K562 (cell line): Measurements from ENCODE around the gene ECI2. TPM values are rescaled to one million over a fixed set of nuclear protein-coding genes. Genes with fewer than 3 reads are reported as not detected.
A peak's percentile ranks its signal among the peaks of the same experiment; 100 is the strongest.

ENCODE experiments used
- CBX8 ChIP-seq: fragments of 200-600 bp; sonication (generic); IDR thresholded peaks from 2 replicates; pipeline ENCODE4 v1.6.1; 2012; ENCODE audit warnings: borderline replicate concordance, mixed run types, low read depth, mild to moderate bottlenecking, moderate library complexity, mixed read lengths, low read length, control low read depth, inconsistent platforms; ENCODE audit not compliant: poor library complexity, severe bottlenecking; ENCODE audit errors: extremely low read depth
- CHAMP1 ChIP-seq: fragments of 450-650 bp; IDR thresholded peaks from 2 replicates; pipeline ENCODE4 v1.6.1; 2016; ENCODE audit warnings: mild to moderate bottlenecking
- ESRRB ChIP-seq: fragments of 250-450 bp; sonication (Bioruptor Pico); IDR thresholded peaks from 2 replicates; pipeline ENCODE4 v1.5.0; 2020; ENCODE audit warnings: mild to moderate bottlenecking, moderate library complexity, borderline replicate concordance
- ETS2 ChIP-seq: IDR thresholded peaks from 2 replicates; pipeline ENCODE4 v1.6.1; 2016; ENCODE audit warnings: borderline replicate concordance, missing genetic modification characterization, mild to moderate bottlenecking, moderate library complexity, missing compliant biosample characterization; ENCODE audit not compliant: poor library complexity, severe bottlenecking
- ETV5 ChIP-seq: sonication (generic); formaldehyde crosslinking; IDR thresholded peaks from 2 replicates; pipeline ENCODE4 v1.4.0; 2020; ENCODE audit warnings: low read depth, mild to moderate bottlenecking, missing genetic modification reagents
- HMG20A ChIP-seq: fragments of 450-650 bp; formaldehyde crosslinking; conservative IDR thresholded peaks from 2 replicates; pipeline ENCODE4 v1.4.0; 2020; ENCODE audit warnings: mild to moderate bottlenecking, mixed read lengths
- HOXB6 ChIP-seq: fragments of 250-450 bp; sonication (Bioruptor Pico); IDR thresholded peaks from 2 replicates; pipeline ENCODE4 v1.5.1; 2022; ENCODE audit warnings: mild to moderate bottlenecking, borderline replicate concordance
- IRF2 ChIP-seq: sonication (generic); formaldehyde crosslinking; IDR thresholded peaks from 2 replicates; pipeline ENCODE4 v1.8.1; 2022; ENCODE audit warnings: mild to moderate bottlenecking, missing genetic modification reagents
- JUND ChIP-seq, 2 experiments: IDR thresholded peaks; 2 replicates in 1 of 2; 3 replicates in 1 of 2; pipeline ENCODE4 v1.6.1; 2011; ENCODE audit warnings: borderline replicate concordance in 2 of 2, low read depth in 2 of 2, low read length in 2 of 2, improper control_type of control experiment in 1 of 2, missing biosample characterization in 1 of 2, missing genetic modification characterization in 1 of 2, missing genetic modification reagents in 1 of 2
- MLLT1 ChIP-seq, 2 experiments: fragments of 450-650 bp; IDR thresholded peaks; 2 replicates each; pipeline ENCODE4 v1.6.1; 2016
- PTTG1 ChIP-seq: fragments of 450-650 bp; IDR thresholded peaks from 2 replicates; pipeline ENCODE4 v1.6.1; 2016; ENCODE audit warnings: low read depth, mild to moderate bottlenecking, missing genetic modification characterization, missing compliant biosample characterization
- SIN3B ChIP-seq: fragments of 450-650 bp; IDR thresholded peaks from 2 replicates; pipeline ENCODE4 v1.6.1; 2017; ENCODE audit warnings: low read depth, mild to moderate bottlenecking, moderate library complexity
- SMC3 ChIP-seq: conservative IDR thresholded peaks from 2 replicates; pipeline ENCODE4 v1.6.1; 2011; ENCODE audit warnings: low read depth, low read length, improper control_type of control experiment; ENCODE audit not compliant: insufficient read depth
- SP2 ChIP-seq: IDR thresholded peaks from 2 replicates; pipeline ENCODE4 v1.6.1; 2011; ENCODE audit warnings: mild to moderate bottlenecking, low read depth, low read length, moderate library complexity; ENCODE audit not compliant: poor library complexity, severe bottlenecking; ENCODE audit errors: extremely low read depth
- TFAM ChIP-seq: fragments of 250-450 bp; sonication (Bioruptor Pico); conservative IDR thresholded peaks from 2 replicates; pipeline ENCODE4 v1.5.0; 2021; ENCODE audit warnings: mild to moderate bottlenecking, moderate library complexity
- ZFP1 ChIP-seq: fragments of 450-650 bp; formaldehyde crosslinking; IDR thresholded peaks from 2 replicates; pipeline ENCODE4 v1.4.0; 2020; ENCODE audit warnings: mild to moderate bottlenecking, mixed read lengths
- ZNF23 ChIP-seq: fragments of 250-450 bp; sonication (Bioruptor Pico); IDR thresholded peaks from 2 replicates; pipeline ENCODE4 v1.4.0; 2020; ENCODE audit warnings: mild to moderate bottlenecking
- polyA plus RNA-seq, 8 experiments: library from polyadenylated mRNA; depleted of rRNA in 4 of 8; stranded (reverse) in 5 of 8; unstranded in 3 of 8; fragments of >200 nt; fragmentation: Nextera tagmentation in 2 of 8; fragmentation: Illumina TruSeq in 1 of 8; extraction: Ambion mirVana in 2 of 8; extraction: Trizol in 1 of 8; gene quantifications; 2 replicates each; pipeline versions ENCODE4 v1.2.1 to v1.2.3, GENCODE V29; 2011 to 2014; ENCODE audit warnings: inconsistent platforms in 1 of 8, missing spikeins in 1 of 8
- total RNA-seq, 7 experiments: library from RNA; depleted of rRNA in 6 of 7; stranded (reverse); fragments of >200 nt in 6 of 7; fragmentation: Illumina TruSeq in 2 of 7; extraction: Trizol in 2 of 7; gene quantifications; 2 replicates each; pipeline versions ENCODE4 v1.2.1 to v1.2.3, GENCODE V29; 2011 to 2021; ENCODE audit warnings: low replicate concordance in 1 of 7
- TF ChIP-seq, protein P1 (sequence below): fragments of 450-650 bp; IDR thresholded peaks from 2 replicates; pipeline ENCODE4 v1.6.1; 2016; ENCODE audit warnings: low read depth, mild to moderate bottlenecking, moderate library complexity
- TF ChIP-seq, protein P2 (sequence below): fragments of 250-450 bp; sonication (Bioruptor Pico); IDR thresholded peaks from 2 replicates; pipeline ENCODE4 v1.8.0; 2022; ENCODE audit warnings: inconsistent platforms, mild to moderate bottlenecking, moderate library complexity, borderline replicate concordance

Gene ECI2
- total and polyA plus RNA-seq, 9 of the 15 experiments (the other 6 are each of a cell fraction or from before 2014, with no cell fraction given), result 80.7 to 377 (median 142) TPM

- no peak for TF ChIP-seq SP2
- TF ChIP-seq JUND (IDR thresholded peaks at IDR 0.05; ENCODE audit: borderline replicate concordance, low read depth, low read length), result peak; percentile 67; the same call in 1 of the 2 replicates
- no peak for TF ChIP-seq JUND (tag; IDR thresholded peaks at IDR 0.05; ENCODE audit: borderline replicate concordance, low read depth, low read length)
- no peak for TF ChIP-seq ZFP1 (CRISPR knock-in tag)
- no peak for TF ChIP-seq ZNF23 (CRISPR knock-in tag)
- no peak for TF ChIP-seq SIN3B
- no peak for TF ChIP-seq SMC3
- TF ChIP-seq CHAMP1, result no peak
- TF ChIP-seq PTTG1 (tag), result no peak
- no peak for TF ChIP-seq ESRRB (CRISPR knock-in tag)
- TF ChIP-seq IRF2 (CRISPR knock-in tag), result no peak
- TF ChIP-seq ETS2 (tag), result no peak
- TF ChIP-seq, protein P1, sequence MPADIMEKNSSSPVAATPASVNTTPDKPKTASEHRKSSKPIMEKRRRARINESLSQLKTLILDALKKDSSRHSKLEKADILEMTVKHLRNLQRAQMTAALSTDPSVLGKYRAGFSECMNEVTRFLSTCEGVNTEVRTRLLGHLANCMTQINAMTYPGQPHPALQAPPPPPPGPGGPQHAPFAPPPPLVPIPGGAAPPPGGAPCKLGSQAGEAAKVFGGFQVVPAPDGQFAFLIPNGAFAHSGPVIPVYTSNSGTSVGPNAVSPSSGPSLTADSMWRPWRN, result peak; percentile 85
- no peak for TF ChIP-seq MLLT1 (IDR thresholded peaks at IDR 0.05)
- no peak for TF ChIP-seq HMG20A (CRISPR knock-in tag)
- TF ChIP-seq CBX8, result no peak
- no peak for TF ChIP-seq ETV5 (CRISPR knock-in tag)
- TF ChIP-seq, protein P2, sequence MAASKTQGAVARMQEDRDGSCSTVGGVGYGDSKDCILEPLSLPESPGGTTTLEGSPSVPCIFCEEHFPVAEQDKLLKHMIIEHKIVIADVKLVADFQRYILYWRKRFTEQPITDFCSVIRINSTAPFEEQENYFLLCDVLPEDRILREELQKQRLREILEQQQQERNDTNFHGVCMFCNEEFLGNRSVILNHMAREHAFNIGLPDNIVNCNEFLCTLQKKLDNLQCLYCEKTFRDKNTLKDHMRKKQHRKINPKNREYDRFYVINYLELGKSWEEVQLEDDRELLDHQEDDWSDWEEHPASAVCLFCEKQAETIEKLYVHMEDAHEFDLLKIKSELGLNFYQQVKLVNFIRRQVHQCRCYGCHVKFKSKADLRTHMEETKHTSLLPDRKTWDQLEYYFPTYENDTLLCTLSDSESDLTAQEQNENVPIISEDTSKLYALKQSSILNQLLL (CRISPR knock-in tag), result no peak
- TF ChIP-seq TFAM (CRISPR knock-in tag), result no peak
- TF ChIP-seq HOXB6 (CRISPR knock-in tag), result no peak
These were observed 41.5 kb upstream of the ECI2 start (continued) for GRCh38 chr6:4176907-4177306.
